Upper lobe of right lung (tissue), 1 donor: ENCODE data around the gene INPP5A. TPM values are rescaled to one million over a fixed set of nuclear protein-coding genes. Genes with fewer than 3 reads are reported as not detected.
"Not testable (repeated sequence)": the region's sequence is repeated elsewhere in the genome, so short reads cannot be mapped to it uniquely, and the experiment has no call there.

ENCODE experiments used
- ATAC-seq: fragments of 200-7000 bp; cut with Tn5 transposase; one replicate; pipeline ENCODE4 v1.9.1; 2020; ENCODE audit warnings: mild to moderate bottlenecking, moderate library complexity
- DNase-seq: peaks from one replicate; pipeline ENCODE4 v3.0.0-alpha.2; 2020
- H3K27ac ChIP-seq: fragments of 200-600 bp; one replicate; pipeline ENCODE4 v1.8.0; 2022
- H3K27me3 ChIP-seq: fragments of 200-600 bp; one replicate; pipeline ENCODE4 v1.8.0; 2022; ENCODE audit warnings: mild to moderate bottlenecking
- H3K36me3 ChIP-seq: fragments of 200-600 bp; one replicate; pipeline ENCODE4 v1.8.0; 2022
- H3K4me1 ChIP-seq: fragments of 200-600 bp; one replicate; pipeline ENCODE4 v1.8.0; 2022
- H3K4me3 ChIP-seq: fragments of 200-600 bp; one replicate; pipeline ENCODE4 v1.8.0; 2022; ENCODE audit warnings: mild to moderate bottlenecking
- H3K9me3 ChIP-seq: fragments of 200-600 bp; one replicate; pipeline ENCODE4 v1.8.0; 2022
- intact Hi-C: fragments of 100-400 bp; cut with DNase I; formaldehyde crosslinking; loops from one replicate; pipeline ENCODE4 v1.11.0; 2022
- total RNA-seq: library from RNA; stranded (reverse); fragmentation: NEBNext Ultra II Directional; extraction: Animal tissue kit (Norgen Biotek cat#: 25700); gene quantifications from one replicate; pipeline ENCODE4 v1.2.1, GENCODE V29; 2021
- TF ChIP-seq, protein P1 (sequence below): fragments of 200-600 bp; IDR thresholded peaks from one replicate; pipeline ENCODE4 v1.8.0; 2022; ENCODE audit warnings: antibody characterized with exemption
- donor health status: DM: no; HTN: yes; CAD: no; lungs with severe emphysema.

The INPP5A gene
- total RNA-seq, 1 donor from 2014 or later: 38.3 TPM

DNA sequence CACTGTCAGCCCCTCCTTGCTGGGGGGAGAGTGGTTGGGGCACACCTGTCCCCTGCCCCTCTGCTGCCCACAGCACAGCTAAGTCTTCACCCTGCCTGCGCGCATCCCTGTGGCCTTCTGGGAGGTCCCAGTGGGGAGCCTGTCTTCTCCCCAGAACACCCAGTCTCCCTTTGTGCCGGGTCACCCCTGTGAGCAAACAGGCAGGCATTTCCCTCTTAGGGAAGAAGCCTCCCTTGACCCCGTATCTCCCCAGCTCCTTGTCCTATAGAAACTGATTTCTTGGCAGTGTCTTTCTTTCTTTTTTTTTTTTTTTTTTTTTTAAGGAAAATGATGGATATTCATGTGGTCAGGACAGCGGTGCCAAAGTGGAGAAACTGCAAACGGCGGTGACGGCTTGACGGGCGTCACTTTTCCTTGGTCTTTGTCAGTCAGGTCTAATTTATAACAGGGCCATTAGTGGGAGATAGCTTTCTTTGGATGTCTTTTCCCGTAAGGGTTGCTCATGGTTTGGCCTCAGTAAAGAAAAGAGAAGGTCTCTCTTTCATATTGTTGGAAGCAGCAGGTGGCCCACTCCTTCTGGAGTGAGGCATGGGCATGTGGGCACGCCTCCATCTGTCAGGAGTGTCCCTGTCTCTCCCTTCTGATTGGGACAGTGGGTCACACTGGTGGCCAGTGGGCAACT is 133.1 kb downstream of the INPP5A start:
- Histone ChIP-seq H3K4me3 (no peak overlapping the region), H3K9me3 (no peaks in the 10 kb centered on the region), H3K4me1 (no peaks in the 10 kb centered on the region), H3K27ac (no peak overlapping the region), H3K27me3 (no peaks in the 10 kb centered on the region), H3K36me3 (no peaks in the 10 kb centered on the region)
- no peak for ATAC-seq
- TF ChIP-seq, protein P1, sequence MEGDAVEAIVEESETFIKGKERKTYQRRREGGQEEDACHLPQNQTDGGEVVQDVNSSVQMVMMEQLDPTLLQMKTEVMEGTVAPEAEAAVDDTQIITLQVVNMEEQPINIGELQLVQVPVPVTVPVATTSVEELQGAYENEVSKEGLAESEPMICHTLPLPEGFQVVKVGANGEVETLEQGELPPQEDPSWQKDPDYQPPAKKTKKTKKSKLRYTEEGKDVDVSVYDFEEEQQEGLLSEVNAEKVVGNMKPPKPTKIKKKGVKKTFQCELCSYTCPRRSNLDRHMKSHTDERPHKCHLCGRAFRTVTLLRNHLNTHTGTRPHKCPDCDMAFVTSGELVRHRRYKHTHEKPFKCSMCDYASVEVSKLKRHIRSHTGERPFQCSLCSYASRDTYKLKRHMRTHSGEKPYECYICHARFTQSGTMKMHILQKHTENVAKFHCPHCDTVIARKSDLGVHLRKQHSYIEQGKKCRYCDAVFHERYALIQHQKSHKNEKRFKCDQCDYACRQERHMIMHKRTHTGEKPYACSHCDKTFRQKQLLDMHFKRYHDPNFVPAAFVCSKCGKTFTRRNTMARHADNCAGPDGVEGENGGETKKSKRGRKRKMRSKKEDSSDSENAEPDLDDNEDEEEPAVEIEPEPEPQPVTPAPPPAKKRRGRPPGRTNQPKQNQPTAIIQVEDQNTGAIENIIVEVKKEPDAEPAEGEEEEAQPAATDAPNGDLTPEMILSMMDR: no peak
- intact Hi-C loops: no loop called here
- DNase-seq: peak; percentile 48

DNA sequence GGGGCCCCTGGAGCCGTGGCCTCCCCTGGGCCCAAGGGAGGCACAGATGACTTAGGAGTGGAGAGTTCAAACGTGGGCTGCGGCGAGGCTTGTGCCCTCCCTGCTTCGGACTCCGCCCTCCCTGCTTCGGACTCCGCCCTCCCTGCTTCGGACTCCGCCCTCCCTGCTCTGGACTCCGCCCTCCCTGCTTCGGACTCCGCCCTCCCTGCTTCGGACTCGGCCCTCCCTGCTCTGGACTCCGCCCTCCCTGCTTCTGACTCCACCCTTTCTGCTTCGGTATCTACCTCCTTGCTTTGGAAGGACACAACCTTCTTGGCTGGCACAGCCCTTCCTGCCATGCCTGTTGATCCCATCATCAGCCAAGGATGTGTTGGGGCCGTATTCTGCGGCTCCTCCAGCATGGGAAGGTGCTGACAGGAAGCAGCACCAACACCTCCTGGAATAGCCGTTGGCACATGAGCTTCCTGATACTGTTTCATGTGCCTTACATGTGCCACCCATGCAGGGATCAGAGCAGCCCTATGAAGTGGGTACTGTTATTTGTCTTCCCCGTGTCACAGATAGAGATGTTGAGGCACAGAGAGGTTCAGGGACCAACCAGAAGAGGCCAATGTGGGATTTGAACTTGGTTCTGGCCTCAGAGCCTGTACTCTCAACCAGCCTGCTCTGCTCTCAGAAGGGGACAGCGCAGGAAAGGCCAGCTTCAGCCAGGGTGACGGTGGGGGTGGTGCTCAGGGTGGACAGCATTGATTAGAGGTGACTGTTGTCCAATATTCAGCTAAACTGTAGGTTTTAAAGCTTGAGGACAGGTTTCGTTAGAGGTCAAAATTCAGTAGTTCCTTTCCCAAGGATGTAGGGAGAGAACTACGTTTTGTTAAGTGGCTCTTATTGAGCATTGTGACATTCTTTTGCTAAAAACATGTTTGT is 133.9 kb downstream of the INPP5A start:
- TF ChIP-seq, protein P1: no peak
- Histone ChIP-seq H3K27me3 (no peaks in the 10 kb centered on the region), H3K9me3 (no peaks in the 10 kb centered on the region), H3K4me1 (no peaks in the 10 kb centered on the region), H3K4me3 (no peak overlapping the region), H3K27ac (no peak overlapping the region), H3K36me3 (no peaks in the 10 kb centered on the region)
- DNase-seq (peak; percentile 33), ATAC-seq (no peak)
- intact Hi-C loops: no loop called here

DNA sequence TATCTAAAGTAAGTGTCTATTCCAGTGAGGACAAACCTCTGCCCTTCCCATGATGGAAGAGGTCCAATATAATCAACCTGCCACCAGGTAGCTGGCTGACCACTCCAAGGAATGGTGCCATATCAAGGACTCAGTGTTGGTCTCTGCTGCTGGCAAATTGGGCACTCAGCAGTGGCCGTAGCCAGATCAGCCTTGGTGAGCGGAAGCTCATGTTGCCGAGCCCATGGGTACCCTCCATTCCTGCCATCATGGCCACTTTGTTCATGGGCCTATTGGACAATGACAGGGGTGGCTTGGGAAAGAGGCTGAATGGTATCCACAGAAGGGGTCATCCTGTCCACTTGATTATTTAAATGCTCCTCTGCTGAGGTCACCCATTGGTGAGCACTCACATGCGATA is 136.2 kb downstream of the INPP5A start:
- H3K27ac ChIP-seq, H3K4me1 ChIP-seq, ATAC-seq, H3K27me3 ChIP-seq, intact Hi-C loops, H3K36me3 ChIP-seq, H3K4me3 ChIP-seq, H3K9me3 ChIP-seq: not testable (repeated sequence)
- DNase-seq: peak; percentile 21

DNA sequence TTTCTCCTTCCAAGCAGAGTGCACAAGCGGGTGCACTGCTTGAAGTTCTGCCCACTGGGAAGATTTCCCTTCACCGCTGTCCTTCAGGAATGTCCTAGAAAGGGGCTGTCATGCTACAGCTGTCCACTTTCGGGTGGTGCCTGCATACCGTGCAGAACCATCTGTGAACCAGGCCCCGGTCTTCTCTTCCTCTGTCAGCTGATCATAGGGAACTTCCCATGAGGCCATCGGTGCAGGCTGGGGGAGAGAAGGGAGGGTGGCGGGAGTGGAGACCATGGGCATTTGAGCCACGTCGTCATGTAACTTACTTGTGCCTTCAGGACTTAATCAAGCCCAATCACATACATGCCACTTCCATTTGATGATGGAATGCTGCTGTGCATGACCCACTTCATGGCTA is 136.7 kb downstream of the INPP5A start:
- no peaks in the 10 kb centered on the region for H3K9me3 ChIP-seq
- no peak overlapping the region for H3K27ac ChIP-seq
- TF ChIP-seq, protein P1: no peak
- no peak for DNase-seq
- no peak overlapping the region for H3K4me3 ChIP-seq
- H3K4me1 ChIP-seq: no peaks in the 10 kb centered on the region
- H3K36me3 ChIP-seq: no peaks in the 10 kb centered on the region
- no peak for ATAC-seq
- no peaks in the 10 kb centered on the region for H3K27me3 ChIP-seq
- intact Hi-C loops: no loop called here

DNA sequence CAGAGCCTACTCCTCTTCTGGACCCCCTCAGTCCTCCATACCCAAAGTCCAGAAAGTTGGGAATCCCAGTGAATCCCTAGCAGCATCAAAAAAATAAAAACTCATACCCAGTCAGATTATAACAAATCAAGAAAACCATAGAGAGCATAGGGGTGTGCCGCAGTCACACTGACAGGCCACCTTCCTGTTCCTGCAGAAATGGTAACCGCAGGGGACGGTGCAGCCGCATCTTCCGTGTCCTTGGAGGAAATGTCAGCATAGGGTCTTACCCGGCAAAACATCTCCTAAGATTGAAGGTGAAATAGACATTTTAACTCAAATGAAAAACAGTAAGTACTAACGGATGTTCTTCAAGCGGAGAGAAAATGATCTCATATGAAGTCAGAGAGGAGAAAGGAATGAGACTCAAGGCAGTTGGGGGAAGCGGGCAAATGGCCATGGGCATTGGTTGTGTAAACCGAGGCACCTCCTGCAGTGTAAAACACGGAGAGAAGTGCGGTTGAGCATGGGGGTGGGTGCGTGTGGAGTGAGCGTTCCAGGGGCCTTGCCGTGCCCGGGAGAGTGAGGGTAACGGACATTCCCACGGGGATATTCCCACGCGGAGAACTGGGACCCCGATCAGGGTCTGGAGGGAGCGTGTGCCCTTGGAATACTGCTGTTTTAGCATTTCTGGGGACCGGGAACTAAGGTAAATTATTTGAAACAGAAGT is 137.6 kb downstream of the INPP5A start:
- no peaks in the 10 kb centered on the region for H3K4me1 ChIP-seq
- DNase-seq: peak; percentile 21
- no peaks in the 10 kb centered on the region for H3K36me3 ChIP-seq
- TF ChIP-seq, protein P1: no peak
- H3K27ac ChIP-seq: no peak overlapping the region
- intact Hi-C loops: no loop called here
- H3K4me3 ChIP-seq: no peak overlapping the region
- no peak for ATAC-seq
- no peaks in the 10 kb centered on the region for H3K9me3 ChIP-seq
- no peaks in the 10 kb centered on the region for H3K27me3 ChIP-seq
